GM21576 (cell line): ENCODE results near the gene NDUFB2.
A peak's percentile ranks its signal among the peaks of the same experiment; 100 is the strongest.
"Not testable (repeated sequence)": the region's sequence is repeated elsewhere in the genome, so short reads cannot be mapped to it uniquely, and the experiment has no call there.

Experiments
- ATAC-seq: cut with Tn5 transposase; IDR thresholded peaks from one replicate; pipeline ENCODE4 v1.9.1; 2021; ENCODE audit warnings: mild to moderate bottlenecking, moderate library complexity; ENCODE audit not compliant: unreplicated experiment

Gene NDUFB2

DNA sequence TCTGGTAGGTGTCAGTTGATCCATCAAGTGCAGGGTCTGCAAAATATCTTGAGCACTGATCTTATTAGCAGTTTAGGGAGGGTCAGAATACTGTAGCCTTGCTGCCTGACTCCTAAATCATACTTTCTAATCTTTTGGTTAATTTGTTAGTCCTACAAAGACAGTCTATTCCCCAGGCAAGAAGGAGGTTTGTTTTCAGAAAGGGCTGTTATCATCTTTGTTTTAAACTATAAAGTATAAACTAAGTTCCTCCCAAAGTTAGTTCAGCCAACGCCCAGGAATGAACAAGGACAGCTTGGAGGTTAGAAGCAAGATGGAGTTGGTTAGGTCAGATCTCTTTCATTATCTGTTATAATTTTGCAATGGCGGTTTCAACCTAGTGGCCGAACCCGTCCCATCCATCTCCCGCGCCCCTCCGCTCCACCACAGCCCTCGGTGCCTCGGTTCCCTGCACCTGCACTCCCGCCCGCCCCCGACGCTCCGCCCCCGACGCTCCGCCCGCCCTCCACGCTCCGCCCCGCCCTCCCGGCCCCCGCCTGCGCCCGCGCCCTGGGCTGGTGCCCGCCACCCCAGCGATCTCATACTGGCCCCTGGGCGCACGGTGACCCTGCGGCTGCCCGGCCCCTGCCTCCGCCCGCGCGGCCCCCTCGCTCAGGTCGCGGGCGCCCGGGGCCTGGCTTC is 24.0 kb upstream of the NDUFB2 start, which contains the start of gene ADCK2:
TSS of gene ADCK2 (plus strand) at position 564 of the 681 bp plus-strand sequence. CDS start 386 bp downstream, outside the sequence.
- peak; percentile 49 for ATAC-seq

DNA sequence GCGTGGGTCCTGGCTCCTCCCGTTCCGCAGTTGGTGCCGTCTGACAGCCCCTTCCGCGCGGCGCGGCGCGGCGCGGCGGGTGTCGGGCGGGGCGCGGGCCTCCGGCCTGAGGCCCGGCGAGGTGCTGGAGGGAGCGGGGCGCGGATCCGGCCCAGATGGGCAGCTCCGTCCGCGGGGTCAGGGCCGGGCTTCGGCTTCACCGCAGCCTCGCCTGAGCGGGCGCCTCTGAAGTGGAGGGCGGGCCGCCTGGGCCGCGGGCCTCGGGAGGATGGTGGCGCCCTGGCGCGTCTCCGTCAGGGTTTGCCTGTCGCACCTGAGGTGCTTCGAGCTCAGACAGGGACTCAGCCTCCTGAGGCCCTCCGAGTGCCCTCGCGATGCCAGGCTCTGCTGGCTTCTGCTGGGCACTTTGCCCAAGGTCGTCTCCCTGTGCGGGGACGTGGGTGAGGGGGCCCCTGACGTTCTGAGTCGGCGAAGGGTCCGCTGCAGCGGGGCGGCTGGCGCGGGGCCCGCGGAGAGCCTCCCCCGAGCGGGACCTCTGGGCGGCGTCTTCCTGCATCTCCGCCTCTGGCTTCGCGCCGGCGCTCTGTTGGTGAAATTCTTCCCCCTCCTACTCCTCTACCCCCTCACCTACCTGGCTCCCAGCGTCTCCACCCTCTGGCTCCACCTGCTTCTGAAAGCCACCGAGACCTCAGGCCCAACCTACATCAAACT is 23.3 kb upstream of the NDUFB2 start:
- ATAC-seq = peak; percentile 23

DNA sequence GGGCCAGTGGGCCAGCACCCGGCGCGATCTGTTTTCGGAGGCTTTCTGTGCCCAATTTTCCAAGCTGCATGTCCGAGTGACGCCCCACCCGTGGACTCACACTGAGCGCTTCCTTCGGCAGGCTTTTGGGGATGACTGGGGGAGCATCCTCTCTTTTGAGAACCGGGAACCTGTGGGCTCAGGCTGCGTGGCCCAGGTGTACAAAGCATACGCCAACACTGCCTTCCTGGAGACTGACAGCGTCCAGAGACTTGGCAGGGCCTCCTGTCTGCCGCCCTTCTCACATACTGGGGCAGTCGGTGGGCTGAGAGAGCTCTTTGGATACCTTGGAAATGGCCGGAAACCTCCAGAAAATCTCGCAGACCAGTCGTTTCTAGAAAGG is 22.7 kb upstream of the NDUFB2 start:
- ATAC-seq = no peak

DNA sequence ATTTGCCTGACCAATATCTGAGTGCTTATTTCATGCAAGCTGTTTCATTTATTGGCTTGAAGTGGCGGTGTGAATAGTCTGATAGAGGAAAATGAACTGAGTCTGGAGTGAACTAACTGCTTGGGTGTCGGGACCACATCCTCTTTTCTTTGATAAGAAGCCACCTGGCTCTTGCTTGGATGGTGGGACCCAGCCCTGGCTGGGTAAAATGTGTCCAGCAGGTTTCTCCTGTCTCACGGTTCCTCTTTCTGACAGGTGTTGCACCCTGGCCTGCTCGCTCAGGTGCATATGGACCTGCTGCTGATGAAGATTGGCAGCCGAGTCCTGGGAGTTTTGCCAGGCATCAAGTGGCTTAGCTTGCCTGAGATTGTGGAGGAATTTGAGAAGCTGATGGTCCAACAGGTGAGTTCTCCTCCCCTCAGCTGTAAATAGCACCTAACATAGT is 22.1 kb upstream of the NDUFB2 start:
- no peak for ATAC-seq

DNA sequence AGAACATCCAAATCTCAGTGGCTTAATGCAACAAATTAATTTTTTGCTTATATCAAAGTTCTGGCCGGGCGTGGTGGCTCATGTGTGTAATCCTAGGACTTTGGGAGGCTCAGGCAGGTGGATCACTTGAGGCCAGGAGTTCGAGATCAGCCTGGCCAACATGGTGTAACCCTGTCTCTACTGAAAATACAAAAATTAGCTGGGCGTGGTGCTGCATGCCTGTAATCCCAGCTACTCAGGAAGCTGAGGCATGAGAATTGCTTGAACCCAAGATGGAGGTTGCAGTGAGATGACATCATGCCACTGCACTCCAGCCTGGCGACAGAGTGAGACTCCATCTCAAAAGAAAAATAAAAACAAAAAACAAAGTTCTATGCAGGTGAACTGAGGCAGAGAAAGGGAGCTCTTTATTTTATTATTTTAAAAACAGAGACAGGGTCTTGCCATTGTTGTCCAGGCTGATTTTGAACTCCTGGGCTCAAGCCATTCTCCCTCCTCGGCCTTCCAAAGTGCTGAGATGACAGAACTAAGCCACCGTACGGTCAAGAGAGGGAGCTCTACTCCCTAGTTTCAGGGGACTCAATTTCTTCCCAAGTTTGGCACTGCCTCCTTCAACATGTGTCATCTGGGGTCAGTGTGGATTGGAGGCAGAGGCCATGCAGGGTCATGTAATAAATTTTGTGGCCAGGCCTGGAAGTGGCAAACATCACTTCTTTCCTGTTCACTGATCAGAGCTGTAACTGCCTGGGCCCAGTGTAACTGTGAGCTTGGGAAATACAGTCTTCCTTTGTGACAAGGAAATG is 21.4 kb upstream of the NDUFB2 start:
- ATAC-seq = no peak

DNA sequence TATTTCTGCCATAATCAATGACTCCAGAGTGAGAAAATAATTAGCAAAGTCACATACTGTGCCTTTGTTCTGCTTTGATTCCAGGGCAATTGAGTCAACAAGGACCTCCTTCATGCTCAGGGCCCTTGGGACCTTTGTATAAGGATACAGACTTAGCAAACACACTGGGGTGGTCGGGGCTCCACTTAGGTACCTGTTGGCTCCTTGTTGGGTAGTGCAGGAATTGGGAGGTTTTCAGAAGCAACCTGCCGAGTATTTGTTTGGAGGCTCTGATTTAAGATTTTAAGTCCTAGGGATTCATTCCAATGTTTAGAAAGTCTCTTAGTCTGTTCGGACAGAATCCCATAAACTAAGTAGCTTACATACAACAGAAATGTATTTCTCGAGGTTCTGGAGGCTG is 20.8 kb upstream of the NDUFB2 start:
- ATAC-seq = no peak

DNA sequence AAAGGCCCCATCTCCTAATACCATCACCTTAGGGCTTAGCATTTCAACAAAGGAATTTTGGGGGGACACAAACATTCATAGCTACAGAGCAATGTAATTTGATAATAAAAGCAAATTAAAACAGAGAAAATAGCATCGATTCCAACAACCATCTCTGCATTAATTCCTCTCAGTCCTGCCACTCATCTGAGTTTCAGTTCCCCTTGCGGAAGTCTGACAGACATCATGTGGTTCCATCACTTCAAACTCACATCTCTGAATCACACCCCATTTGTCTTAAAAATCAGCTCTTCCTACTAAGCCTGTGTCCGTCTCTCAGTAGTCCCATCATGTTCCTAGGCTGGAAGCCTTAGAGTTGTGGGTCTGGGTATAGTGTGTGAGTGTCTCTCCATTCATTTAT is 20.2 kb upstream of the NDUFB2 start:
- peak; percentile 49 for ATAC-seq

DNA sequence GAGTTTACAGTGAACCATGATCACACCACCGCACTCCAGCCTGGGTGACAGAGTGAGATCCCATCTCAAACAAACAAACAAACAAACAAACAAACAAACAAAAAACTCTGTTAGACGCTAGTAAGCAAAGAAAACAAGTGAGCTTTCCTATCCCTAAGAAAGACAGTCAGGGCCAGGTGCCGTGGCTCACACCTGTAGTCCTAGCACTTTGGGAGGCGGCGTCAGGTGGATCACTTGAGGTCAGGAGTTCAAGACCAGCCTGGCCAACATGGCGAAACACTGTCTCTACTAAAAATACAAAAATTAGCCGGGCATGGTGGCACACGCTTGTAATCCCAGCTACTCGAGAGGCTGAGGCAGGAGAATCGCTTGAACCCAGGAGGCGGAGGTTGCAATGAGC is 19.6 kb upstream of the NDUFB2 start:
- not testable (repeated sequence) for ATAC-seq

DNA sequence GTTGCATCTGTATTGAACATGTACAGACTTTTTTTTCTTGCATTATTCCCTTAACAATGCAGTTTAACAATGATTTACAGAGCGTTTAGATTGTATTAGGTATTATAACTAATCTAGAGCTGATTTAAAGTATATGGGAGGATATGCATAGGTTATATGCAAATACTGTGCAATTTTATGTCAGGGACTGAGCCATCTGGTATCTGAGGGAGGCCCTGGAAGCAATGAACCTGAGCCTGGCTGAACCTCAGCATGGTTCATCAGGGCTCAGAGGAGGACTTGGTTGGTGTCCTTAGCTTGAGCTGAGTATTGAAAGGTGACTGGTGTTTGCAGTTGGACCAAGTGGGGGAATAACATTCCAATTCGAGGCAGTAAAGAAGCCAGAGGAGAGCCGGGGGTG is 19.0 kb upstream of the NDUFB2 start:
- ATAC-seq = no peak

DNA sequence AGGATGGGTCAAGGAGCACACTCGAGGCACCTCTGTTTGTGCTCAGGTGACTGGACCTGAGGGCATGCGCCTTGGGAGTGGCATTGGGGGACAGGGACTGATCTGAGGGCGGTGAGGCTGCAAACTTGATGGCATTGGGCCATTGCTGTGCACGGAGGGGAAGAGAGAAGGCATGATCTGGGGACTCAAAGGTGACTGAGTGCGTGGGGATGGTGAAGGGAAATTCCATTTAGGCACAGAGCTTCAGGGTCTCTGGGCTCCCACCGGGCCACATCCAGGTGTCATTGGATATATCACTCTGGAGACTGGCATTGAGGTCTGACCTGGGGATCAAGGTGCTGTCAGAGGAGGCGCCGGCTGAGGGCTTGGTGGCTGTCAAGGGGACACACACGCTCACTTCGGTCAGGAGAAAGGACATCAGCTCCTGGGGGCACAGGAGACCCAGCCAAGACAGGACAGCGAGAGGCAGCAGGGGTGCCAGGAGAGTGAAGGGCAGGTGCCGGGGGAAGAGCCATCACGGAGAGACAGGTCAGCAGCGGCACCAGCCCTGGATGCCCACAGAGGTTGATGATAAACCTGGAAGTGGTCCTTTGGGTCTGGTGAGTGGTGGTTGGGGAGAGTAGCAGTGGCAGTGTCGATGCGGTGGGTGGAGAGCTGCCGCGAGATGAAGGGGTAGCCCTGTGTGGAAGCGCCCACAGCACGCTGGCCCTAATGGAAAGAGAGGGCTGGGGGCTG is 18.3 kb upstream of the NDUFB2 start:
- ATAC-seq = no peak

DNA sequence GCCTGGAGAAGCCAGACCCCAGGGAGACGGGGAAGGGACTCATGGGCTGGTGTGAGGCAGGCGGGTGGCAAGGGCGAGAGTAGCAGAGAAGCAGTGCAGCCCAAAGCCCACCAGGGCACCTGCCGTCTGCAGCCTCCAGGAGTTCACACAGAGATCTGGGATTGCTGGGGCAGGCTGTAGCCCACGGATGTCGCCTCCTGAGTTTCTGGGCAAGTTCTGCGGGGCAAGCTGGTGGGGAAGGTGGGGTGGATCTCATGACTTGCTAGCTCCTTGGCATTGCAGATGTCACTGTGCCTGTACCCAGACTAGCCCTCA is 17.7 kb upstream of the NDUFB2 start:
- ATAC-seq = no peak

DNA sequence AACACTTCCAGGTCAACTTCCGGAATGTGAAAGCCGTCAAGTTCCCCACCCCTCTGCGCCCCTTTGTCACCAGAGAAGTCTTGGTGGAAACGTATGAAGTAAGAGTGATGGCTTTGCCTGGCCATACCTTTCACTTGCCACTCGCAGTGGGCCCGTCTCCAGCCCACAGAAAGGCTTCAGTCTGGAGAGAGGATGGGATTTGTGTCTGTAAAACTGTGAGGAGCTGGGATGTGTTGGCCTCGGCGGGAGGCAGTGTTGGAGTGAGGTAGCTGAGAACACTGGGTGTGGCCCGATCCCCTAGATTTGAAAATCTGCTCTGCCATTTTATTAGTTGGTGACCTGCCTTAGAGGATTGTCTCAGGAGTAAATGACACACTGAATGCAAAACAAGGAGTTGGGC is 17.3 kb upstream of the NDUFB2 start:
- ATAC-seq = no peak

DNA sequence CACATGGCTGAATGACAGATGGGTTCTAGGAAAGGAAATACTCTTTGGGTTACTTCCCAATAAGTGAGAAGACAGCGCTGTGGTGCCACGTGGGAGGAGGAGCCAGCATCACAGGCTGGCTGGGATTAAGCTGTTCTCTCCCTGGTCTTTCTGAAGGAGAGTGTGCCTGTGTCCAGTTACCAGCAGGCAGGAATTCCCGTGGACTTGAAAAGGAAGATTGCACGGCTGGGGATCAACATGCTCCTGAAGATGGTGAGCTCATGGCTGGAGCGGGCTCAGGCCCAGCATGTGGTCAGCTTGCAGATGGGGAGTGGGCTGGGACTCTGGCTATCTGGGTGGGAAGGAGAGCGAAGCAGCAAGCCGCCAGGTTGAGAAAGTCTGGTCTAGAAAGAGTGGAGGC is 15.6 kb upstream of the NDUFB2 start:
- ATAC-seq = no peak

DNA sequence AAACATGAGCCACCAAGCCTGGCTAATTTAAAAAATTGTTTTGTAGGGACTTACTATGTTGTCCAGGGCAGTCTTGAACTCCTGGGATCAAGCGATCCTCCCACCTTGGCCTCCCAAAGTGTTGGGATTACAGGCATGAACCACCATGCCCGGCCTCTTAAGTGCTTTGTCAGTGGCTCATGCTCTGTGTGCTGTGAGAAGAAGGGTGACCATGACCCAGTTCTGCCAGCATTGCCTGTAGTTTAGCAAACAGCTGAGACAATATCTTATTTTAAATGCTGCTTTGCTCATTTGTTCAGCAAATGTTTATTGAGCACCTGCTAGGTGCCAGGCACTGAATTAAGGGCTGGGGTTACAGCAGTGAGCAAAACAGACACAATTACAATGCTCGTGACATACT is 14.7 kb upstream of the NDUFB2 start:
- no peak for ATAC-seq

DNA sequence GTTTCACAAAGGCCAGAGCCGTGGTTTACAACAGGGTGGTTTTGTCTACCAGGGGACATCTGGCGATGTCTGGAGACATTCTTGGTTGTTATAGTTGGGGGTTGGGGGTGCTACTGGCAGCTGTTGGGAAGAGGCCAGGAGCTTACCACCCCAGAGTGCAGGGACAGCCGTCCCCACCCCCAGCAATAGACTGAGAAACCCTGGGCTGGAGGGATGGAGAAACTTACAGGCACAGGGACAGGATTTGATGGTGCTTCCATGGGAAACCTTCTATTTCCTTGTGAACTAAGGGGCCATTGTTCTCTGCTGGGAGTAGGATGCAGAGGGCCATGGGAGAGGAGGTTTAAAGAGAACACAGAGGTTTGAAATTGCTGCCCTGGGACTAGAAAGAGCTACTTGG is 12.9 kb upstream of the NDUFB2 start:
- no peak for ATAC-seq

DNA sequence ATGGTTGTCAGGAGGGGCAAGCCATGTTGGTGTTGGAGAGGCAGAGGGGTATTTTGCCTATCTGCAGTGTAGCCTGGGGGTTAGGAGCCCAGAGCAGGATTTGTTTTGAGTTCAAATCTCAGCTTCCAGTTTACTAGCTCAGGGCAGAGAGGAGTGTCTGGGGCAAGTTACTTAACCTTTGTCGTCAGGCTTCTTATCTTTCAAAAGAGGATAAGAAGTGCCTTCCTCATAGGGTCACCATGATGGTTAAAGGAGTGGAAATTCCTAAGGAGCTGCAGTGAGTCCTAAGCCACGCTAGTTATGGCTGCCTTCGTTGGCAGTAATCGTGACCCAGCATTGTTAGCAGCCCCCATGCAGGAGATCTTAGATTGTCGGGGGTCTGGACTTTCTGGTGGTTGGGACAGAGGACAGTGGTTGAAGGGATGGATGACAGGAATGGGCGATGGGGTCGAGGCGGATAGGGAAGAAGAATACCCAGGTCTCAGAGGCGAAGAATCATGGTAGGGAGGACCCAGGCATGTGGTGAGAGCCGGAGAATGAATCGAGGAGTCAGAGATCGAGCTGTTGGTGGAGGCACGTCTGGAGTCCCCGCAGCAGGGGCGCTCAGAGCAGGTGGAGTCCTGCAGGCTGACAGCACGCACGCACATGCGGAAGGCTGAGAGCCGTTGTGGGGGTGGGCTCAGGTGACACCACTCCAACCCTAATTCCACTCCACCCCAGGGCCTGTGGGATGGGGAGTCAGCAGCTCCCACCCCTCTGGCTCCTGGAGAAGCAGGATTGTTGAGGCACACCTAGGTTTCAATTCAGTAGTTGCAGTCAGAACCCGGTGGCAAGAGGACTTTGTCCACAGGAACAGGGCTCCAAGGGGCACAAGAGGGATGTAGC is 12.2 kb upstream of the NDUFB2 start:
- no peak for ATAC-seq

DNA sequence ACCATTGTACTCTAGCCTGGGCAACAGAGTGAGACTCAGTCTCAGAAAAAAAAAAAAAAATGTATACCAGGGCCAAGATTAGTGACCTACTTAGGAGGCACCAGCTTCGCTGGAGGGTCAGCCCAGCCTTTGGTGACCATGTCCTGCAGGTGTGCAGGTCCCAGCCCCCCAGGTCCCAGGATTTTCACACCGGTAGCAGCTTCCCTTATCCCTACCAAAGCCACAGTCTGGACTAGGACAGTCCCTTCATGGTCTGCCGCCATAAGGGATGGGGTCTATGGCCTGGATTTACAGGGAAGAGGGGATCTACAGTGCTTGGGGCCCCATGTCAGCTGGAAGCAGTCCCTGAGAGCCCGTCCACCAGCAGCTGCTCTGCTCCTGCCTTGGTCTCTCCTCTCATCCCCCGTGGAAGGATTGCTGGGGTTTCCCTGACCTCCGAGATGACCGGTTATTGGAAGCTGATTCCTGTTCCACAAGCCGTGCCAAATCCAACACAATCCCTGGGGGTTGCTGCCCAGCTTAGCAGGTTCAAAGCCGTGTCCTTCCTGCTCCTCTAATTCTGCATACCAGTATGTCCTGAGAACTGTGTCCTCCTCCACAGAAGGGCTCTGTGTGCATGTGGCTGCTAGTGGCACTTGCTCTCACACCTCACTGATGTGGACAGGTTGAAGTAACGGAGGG is 11.0 kb upstream of the NDUFB2 start:
- no peak for ATAC-seq

DNA sequence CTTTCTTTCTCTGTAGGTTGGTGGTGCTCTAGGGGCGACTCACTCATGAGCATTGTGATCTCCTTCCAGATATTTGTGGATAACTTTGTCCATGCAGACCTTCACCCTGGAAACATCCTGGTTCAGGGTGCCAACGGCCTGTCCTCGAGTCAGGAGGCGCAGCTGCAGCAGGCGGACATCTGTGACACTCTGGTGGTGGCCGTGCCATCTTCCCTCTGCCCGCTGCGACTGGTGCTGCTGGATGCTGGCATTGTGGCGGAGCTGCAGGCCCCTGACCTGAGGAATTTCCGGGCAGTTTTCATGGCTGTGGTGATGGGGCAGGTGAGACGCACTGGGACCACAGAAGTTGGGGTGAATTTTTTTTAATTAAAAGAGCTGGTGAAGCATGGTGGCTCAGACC is 9.6 kb upstream of the NDUFB2 start:
- no peak for ATAC-seq

DNA sequence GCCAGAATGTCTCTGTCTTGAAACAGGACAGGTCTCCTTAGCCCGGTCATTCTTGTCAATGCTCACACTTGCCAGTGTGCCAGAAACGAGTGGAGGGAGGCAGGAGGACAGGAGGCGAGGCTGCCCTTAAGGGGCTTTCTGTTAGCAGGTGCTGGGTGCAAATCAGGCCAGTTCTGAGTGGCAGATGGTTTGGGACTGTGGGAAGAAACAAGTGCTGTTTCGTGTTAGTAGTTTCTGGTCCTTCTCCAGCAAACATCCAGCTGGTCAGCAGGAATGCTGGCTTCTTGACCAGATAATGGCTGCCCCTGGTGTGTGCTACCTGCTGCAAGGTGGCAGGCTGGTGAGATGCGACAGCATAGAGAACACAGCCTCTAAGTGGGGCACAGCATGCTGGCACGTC is 8.2 kb upstream of the NDUFB2 start:
- no peak for ATAC-seq
